Endothelial cell (in vitro differentiated cells): ENCODE data around the gene VIPR2. TPM values are rescaled to one million over a fixed set of nuclear protein-coding genes. Genes with fewer than 3 reads are reported as not detected.
"Not testable (repeated sequence)": the region's sequence is repeated elsewhere in the genome, so short reads cannot be mapped to it uniquely, and the experiment has no call there.

Experiments
- DNase-seq: peaks from one replicate; pipeline ENCODE4 v3.0.0; 2021; ENCODE audit warnings: low spot score
- H3K27ac Mint-ChIP-seq: one replicate; pipeline ENCODE4 v1.8.0; 2021; ENCODE audit warnings: mixed read lengths, inconsistent platforms; ENCODE audit not compliant: unreplicated experiment
- H3K27me3 Mint-ChIP-seq: one replicate; pipeline ENCODE4 v1.8.0; 2021; ENCODE audit warnings: mild to moderate bottlenecking, moderate library complexity, mixed read lengths, inconsistent platforms; ENCODE audit not compliant: unreplicated experiment
- H3K36me3 Mint-ChIP-seq: one replicate; pipeline ENCODE4 v1.8.0; 2021; ENCODE audit warnings: mild to moderate bottlenecking, low read depth, mixed read lengths, inconsistent platforms; ENCODE audit not compliant: unreplicated experiment
- H3K4me1 Mint-ChIP-seq: one replicate; pipeline ENCODE4 v1.8.0; 2021; ENCODE audit warnings: mild to moderate bottlenecking, mixed read lengths, inconsistent platforms; ENCODE audit not compliant: unreplicated experiment
- H3K4me3 Mint-ChIP-seq: one replicate; pipeline ENCODE4 v1.8.0; 2021; ENCODE audit warnings: mild to moderate bottlenecking, mixed read lengths, inconsistent platforms; ENCODE audit not compliant: unreplicated experiment
- H3K9me3 Mint-ChIP-seq: one replicate; pipeline ENCODE4 v1.8.0; 2021; ENCODE audit warnings: mixed read lengths, inconsistent platforms; ENCODE audit not compliant: unreplicated experiment
- total RNA-seq: library from RNA; stranded (reverse); fragmentation: NEBNext Ultra II Directional; extraction: Animal tissue kit (Norgen Biotek cat#: 25700); gene quantifications from one replicate; pipeline ENCODE4 v1.2.1, GENCODE V29; 2021; ENCODE audit not compliant: unreplicated experiment
- TF ChIP-seq, protein P1 (sequence below): fragments of 200-600 bp; sonication (generic); IDR thresholded peaks from one replicate; pipeline ENCODE4 v1.5.0; 2021; ENCODE audit warnings: antibody characterized with exemption; ENCODE audit not compliant: unreplicated experiment

VIPR2 gene
- total RNA-seq, 1 donor from 2014 or later: 2.4 TPM

DNA sequence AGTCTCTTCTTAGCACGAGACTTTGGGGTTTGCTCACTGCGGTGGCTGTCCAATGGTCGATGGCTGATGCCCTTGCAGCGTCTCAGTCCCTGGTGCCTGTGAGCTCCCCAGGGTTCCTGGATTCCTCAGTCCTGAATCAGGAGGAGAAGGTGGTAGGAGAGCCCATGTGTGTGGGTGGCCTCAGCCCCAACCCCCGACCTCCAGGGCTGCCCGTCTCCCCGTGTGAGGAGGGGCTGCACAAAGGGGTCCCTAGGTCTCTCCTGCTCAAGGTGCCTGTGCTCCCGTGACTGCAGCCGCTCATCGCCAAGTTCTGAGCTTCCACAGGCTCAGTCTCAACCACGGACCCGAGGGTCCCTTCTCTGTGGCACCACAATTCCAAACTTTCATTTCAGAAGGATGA lies 142.9 kb downstream of the VIPR2 start:
- Mint-ChIP-seq H3K27ac (no peak overlapping the region), H3K36me3 (peaks cover 4% of the 10 kb centered on the region), H3K27me3 (peaks cover 3% of the 10 kb centered on the region), H3K9me3 (peaks cover 1% of the 10 kb centered on the region), H3K4me1 (peaks cover 3% of the 10 kb centered on the region), H3K4me3 (no peak overlapping the region)
- no peak for DNase-seq
- TF ChIP-seq, protein P1, sequence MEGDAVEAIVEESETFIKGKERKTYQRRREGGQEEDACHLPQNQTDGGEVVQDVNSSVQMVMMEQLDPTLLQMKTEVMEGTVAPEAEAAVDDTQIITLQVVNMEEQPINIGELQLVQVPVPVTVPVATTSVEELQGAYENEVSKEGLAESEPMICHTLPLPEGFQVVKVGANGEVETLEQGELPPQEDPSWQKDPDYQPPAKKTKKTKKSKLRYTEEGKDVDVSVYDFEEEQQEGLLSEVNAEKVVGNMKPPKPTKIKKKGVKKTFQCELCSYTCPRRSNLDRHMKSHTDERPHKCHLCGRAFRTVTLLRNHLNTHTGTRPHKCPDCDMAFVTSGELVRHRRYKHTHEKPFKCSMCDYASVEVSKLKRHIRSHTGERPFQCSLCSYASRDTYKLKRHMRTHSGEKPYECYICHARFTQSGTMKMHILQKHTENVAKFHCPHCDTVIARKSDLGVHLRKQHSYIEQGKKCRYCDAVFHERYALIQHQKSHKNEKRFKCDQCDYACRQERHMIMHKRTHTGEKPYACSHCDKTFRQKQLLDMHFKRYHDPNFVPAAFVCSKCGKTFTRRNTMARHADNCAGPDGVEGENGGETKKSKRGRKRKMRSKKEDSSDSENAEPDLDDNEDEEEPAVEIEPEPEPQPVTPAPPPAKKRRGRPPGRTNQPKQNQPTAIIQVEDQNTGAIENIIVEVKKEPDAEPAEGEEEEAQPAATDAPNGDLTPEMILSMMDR: no peak

DNA sequence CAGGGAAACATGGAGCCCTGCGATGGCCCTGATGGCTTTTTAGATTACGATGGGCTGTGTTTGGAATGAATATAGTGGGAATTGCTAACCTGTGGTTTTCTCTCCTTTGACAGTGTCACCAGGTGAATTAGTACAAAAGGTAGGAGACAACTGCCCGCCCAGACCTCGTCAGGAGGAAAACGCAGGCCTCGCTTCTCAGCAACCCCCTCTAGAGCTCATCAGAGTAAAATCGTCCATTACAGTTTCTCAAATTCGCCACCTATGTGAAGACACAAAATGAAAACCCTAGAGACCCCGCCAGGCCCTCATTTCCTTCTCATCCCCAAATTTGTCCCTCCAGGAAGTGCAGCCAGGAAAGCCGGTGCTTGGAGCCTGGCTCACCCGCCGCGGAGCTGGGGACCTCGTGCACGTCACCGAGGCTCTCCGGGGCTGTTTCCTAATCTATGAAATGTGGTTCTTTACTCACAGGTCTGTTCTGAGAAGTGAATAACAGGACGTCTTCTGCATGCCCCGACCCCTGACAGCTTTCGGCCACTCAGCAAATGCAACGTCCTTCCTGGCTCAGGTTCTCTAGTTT lies 143.7 kb downstream of the VIPR2 start:
- Mint-ChIP-seq H3K4me3 (no peak overlapping the region), H3K4me1 (peaks cover 3% of the 10 kb centered on the region), H3K27me3 (peaks cover 3% of the 10 kb centered on the region), H3K9me3 (no peaks in the 10 kb centered on the region), H3K27ac (no peak overlapping the region), H3K36me3 (peaks cover 4% of the 10 kb centered on the region)
- no peak for DNase-seq
- TF ChIP-seq, protein P1: no peak

DNA sequence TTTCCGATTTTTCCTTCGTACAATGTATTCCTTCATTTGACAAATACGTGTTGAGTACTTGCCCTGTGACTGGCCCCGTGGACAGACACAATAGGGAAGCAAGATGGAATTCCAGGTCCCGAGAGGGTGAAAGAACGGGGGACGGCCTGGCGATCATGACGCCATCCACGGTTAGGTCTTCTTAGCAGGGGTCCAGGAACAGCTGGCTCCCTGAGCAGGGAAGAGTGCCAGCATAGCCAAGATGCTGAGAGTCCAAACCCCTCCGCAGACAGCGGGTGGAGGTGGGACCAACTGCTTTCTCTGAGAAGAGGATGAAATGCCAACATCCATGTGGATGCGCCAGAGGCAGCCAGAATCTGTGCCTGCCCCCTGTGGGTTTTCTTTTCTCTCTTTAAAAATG lies 144.6 kb downstream of the VIPR2 start:
- Mint-ChIP-seq H3K27me3 (peaks cover 3% of the 10 kb centered on the region), H3K9me3 (no peaks in the 10 kb centered on the region), H3K4me1 (peaks cover 3% of the 10 kb centered on the region), H3K36me3 (peaks cover 4% of the 10 kb centered on the region), H3K27ac (no peak overlapping the region), H3K4me3 (no peak overlapping the region)
- no peak for DNase-seq
- TF ChIP-seq, protein P1: no peak

DNA sequence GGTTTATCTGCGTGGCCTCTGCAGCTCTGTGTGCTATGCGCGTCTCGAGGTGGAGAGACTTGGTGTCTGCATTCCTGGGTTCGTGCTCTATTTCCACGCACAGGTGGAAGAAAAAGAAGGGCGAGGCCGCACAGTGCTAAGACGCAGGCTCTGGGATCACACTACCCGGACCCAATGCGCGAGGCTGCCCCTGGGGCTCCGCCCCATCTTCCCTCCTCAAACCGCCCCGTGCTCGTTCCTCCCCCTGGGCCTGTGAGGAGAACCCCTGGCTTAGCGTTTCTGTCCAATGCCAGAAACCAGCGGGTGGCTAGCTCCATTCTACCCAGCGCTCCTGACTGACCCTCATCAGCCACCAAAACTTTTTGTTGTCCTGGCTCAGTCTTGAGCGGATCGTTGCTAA lies 145.2 kb downstream of the VIPR2 start:
- Mint-ChIP-seq H3K27ac (no peak overlapping the region), H3K9me3 (no peaks in the 10 kb centered on the region), H3K4me1 (peaks cover 3% of the 10 kb centered on the region), H3K36me3 (peaks cover 4% of the 10 kb centered on the region), H3K27me3 (peaks cover 3% of the 10 kb centered on the region), H3K4me3 (no peak overlapping the region)
- DNase-seq: no peak
- TF ChIP-seq, protein P1: no peak

DNA sequence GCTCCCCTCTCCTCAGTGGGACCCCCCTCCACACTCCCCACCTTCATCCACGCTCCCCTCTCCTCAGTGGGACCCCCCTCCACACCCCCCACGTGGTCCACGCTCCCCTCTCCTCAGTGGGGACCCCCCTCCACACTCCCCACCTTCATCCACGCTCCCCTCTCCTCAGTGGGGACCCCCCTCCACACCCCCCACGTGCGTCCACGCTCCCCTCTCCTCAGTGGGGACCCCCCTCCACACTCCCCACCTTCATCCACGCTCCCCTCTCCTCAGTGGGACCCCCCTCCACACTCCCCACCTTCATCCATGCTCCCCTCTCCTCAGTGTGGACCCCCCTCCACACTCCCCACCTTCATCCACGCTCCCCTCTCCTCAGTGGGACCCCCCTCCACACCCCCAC lies 146.4 kb downstream of the VIPR2 start:
- DNase-seq, H3K27me3 Mint-ChIP-seq, H3K4me1 Mint-ChIP-seq, H3K4me3 Mint-ChIP-seq, H3K9me3 Mint-ChIP-seq, H3K27ac Mint-ChIP-seq, H3K36me3 Mint-ChIP-seq: not testable (repeated sequence)
